Suprapubic skin (tissue), 4 donors: ENCODE results near the gene CIBAR2. TPM values are rescaled to one million over a fixed set of nuclear protein-coding genes. Genes with fewer than 3 reads are reported as not detected.

Source experiments
- DNase-seq, 2 donors: peaks; one replicate each; pipeline ENCODE4 v3.0.0-alpha.2; 2019; ENCODE audit warnings: low spot score in 2 of 2
- H3K27ac ChIP-seq: fragments of 200-600 bp; sonication (generic); one replicate; pipeline ENCODE4 v1.5.1; 2019
- H3K27me3 ChIP-seq: fragments of 200-600 bp; sonication (generic); one replicate; pipeline ENCODE4 v1.5.1; 2019
- H3K36me3 ChIP-seq: fragments of 200-600 bp; sonication (generic); one replicate; pipeline ENCODE4 v1.5.1; 2019
- H3K4me1 ChIP-seq: fragments of 200-600 bp; sonication (generic); one replicate; pipeline ENCODE4 v1.5.1; 2019
- H3K4me3 ChIP-seq: fragments of 200-600 bp; sonication (generic); one replicate; pipeline ENCODE4 v1.5.1; 2019; ENCODE audit warnings: mild to moderate bottlenecking
- H3K9me3 ChIP-seq: fragments of 200-600 bp; sonication (generic); one replicate; pipeline ENCODE4 v1.5.1; 2019
- CTCF ChIP-seq, 2 donors: fragments of 200-600 bp in 1 of 2; fragments of 450-650 bp in 1 of 2; sonication (generic) in 1 of 2; IDR thresholded peaks; one replicate each; pipeline ENCODE4 v1.5.1; 2016 to 2019; ENCODE audit warnings: antibody characterized with exemption in 2 of 2, mild to moderate bottlenecking in 1 of 2, moderate library complexity in 1 of 2
- EP300 ChIP-seq: sonication (generic); formaldehyde crosslinking; IDR thresholded peaks from one replicate; pipeline ENCODE4 v1.6.1; 2017; ENCODE audit warnings: antibody characterized with exemption
- POLR2A ChIP-seq, 2 donors: fragments of 450-650 bp; IDR thresholded peaks; one replicate each; pipeline ENCODE4 v1.6.1; 2017; ENCODE audit warnings: antibody characterized with exemption in 2 of 2, mild to moderate bottlenecking in 2 of 2, moderate library complexity in 2 of 2
- POLR2AphosphoS5 ChIP-seq, 3 donors: sonication (generic); formaldehyde crosslinking; IDR thresholded peaks; one replicate each; pipeline ENCODE4 v1.6.1; 2017; ENCODE audit warnings: antibody characterized with exemption in 3 of 3
- WGBS: methylation state at CpG from one replicate; pipeline ENCODE4 v1.1.5; 2018; 5-methylcytosine and 5-hydroxymethylcytosine counted together
- total RNA-seq, 4 donors: library from RNA; depleted of rRNA; stranded (reverse); fragments of >200 nt; gene quantifications; one replicate each; pipeline ENCODE4 v1.1.0, GENCODE V29; 2016

CIBAR2 gene
- total RNA-seq, 4 donors from 2014 or later, result not detected

- Histone ChIP-seq H3K9me3 (no peaks in the 10 kb centered on the region), H3K27me3 (no peaks in the 10 kb centered on the region), H3K4me1 (peaks cover 7% of the 10 kb centered on the region), H3K27ac (no peak overlapping the region), H3K36me3 (no peaks in the 10 kb centered on the region), H3K4me3 (no peak overlapping the region)
- 100% methylated on average over 2 of the region's 9 CpGs for WGBS
- no peak for TF ChIP-seq CTCF (IDR thresholded peaks at IDR 0.05)
- no peak for TF ChIP-seq POLR2AphosphoS5 (IDR thresholded peaks at IDR 0.05)
- no peak for TF ChIP-seq EP300
- TF ChIP-seq POLR2A (IDR thresholded peaks at IDR 0.05), result no peak
- no peak for DNase-seq
Observed at GRCh38 chr16:85107083-85107482, 5.2 kb downstream of the CIBAR2 start.

- 66% methylated on average over 5 of the region's 5 CpGs for WGBS
- TF ChIP-seq POLR2AphosphoS5 (IDR thresholded peaks at IDR 0.05) (no peak), EP300 (no peak), POLR2A (IDR thresholded peaks at IDR 0.05) (no peak), CTCF (IDR thresholded peaks at IDR 0.05) (no peak)
- no peak overlapping the region for H3K4me3 ChIP-seq
- DNase-seq, result no peak
- no peak overlapping the region for H3K27ac ChIP-seq
- H3K27me3 ChIP-seq, result no peaks in the 10 kb centered on the region
- peaks cover 7% of the 10 kb centered on the region for H3K4me1 ChIP-seq
- H3K9me3 ChIP-seq, result no peaks in the 10 kb centered on the region
- no peaks in the 10 kb centered on the region for H3K36me3 ChIP-seq
Observed at GRCh38 chr16:85105475-85105874, 6.8 kb downstream of the CIBAR2 start.

DNA sequence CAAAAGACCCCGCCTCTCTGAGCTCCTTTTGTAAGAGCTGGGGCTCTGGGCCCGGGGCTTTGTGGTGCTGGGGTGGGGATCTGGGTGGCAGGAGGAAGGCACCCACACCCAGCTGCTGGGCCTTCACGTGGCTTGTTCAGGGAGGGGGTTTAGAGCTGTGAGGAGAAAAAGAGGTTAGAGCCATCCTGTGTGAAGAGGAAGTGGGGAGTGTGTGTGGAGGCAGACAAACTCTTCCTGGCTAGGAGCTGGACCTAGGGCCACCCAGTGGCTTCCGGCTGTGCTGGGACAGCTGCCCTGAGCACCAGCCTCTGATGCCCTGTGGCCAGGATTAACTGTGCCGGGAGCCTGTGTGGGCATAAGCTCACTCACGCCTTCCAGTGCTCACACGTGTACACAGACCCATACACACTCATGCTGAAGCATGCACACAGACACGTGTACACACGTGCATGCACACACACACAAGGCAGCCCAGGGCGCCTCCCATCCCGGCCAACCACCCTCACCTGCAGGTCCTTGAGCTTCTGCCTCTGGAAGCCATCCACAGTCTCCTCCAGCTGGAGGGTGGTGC is 7.4 kb downstream of the CIBAR2 start:
- no peak overlapping the region for H3K27ac ChIP-seq
- H3K4me3 ChIP-seq, result no peak overlapping the region
- no peaks in the 10 kb centered on the region for H3K9me3 ChIP-seq
- no peak for TF ChIP-seq EP300
- TF ChIP-seq CTCF (IDR thresholded peaks at IDR 0.05), result no peak
- TF ChIP-seq POLR2AphosphoS5 (IDR thresholded peaks at IDR 0.05), result no peak
- no peak for TF ChIP-seq POLR2A (IDR thresholded peaks at IDR 0.05)
- WGBS, result 44% methylated on average over 4 of the region's 11 CpGs
- no peak for DNase-seq
- no peaks in the 10 kb centered on the region for H3K27me3 ChIP-seq
- peaks cover 7% of the 10 kb centered on the region for H3K4me1 ChIP-seq
- no peaks in the 10 kb centered on the region for H3K36me3 ChIP-seq

- Histone ChIP-seq H3K4me1 (peaks cover 7% of the 10 kb centered on the region), H3K9me3 (no peaks in the 10 kb centered on the region), H3K36me3 (no peaks in the 10 kb centered on the region), H3K27ac (no peak overlapping the region), H3K4me3 (no peak overlapping the region), H3K27me3 (no peaks in the 10 kb centered on the region)
- TF ChIP-seq EP300 (no peak), CTCF (IDR thresholded peaks at IDR 0.05) (no peak), POLR2A (IDR thresholded peaks at IDR 0.05) (no peak), POLR2AphosphoS5 (IDR thresholded peaks at IDR 0.05) (no peak)
- DNase-seq, result no peak
- 91% methylated on average over 11 of the region's 12 CpGs for WGBS
Observed at GRCh38 chr16:85104147-85104546, 8.1 kb downstream of the CIBAR2 start.

GRCh38 chr16:85103114-85104079 is 8.9 kb downstream of the CIBAR2 start:
- Histone ChIP-seq H3K9me3 (no peaks in the 10 kb centered on the region), H3K27me3 (no peaks in the 10 kb centered on the region), H3K4me1 (peaks cover 7% of the 10 kb centered on the region), H3K27ac (no peak overlapping the region), H3K4me3 (no peak overlapping the region), H3K36me3 (no peaks in the 10 kb centered on the region)
- DNase-seq, result no peak
- 91% methylated on average over 22 of the region's 23 CpGs for WGBS
- TF ChIP-seq POLR2AphosphoS5 (IDR thresholded peaks at IDR 0.05) (no peak), POLR2A (IDR thresholded peaks at IDR 0.05) (no peak), CTCF (IDR thresholded peaks at IDR 0.05) (no peak), EP300 (no peak)
